LNCAP (cell line): ENCODE data around the gene AHRR.

Experiments used
- CTCF ChIP-seq: fragments of 450-650 bp; IDR thresholded peaks from 2 replicates; pipeline ENCODE4 v1.5.1; 2017; ENCODE audit warnings: mild to moderate bottlenecking

The AHRR gene

GRCh38 chr5:312845-313244 lies 8.7 kb upstream of the AHRR start:
- TF ChIP-seq CTCF: no peak

- TF ChIP-seq CTCF: no peak
Measured at GRCh38 chr5:313265-313664, 8.2 kb upstream of the AHRR start.

GRCh38 chr5:313806-314376 lies 7.6 kb upstream of the AHRR start:
- TF ChIP-seq CTCF: no peak

GRCh38 chr5:314676-315487 lies 6.6 kb upstream of the AHRR start:
- no peak for TF ChIP-seq CTCF

GRCh38 chr5:315488-316209 lies 5.9 kb upstream of the AHRR start:
- TF ChIP-seq CTCF: no peak

GRCh38 chr5:316210-317085 lies 5.1 kb upstream of the AHRR start:
- TF ChIP-seq CTCF: no peak
